ENCODE results near the gene SLC10A3. TPM values are rescaled to one million over a fixed set of nuclear protein-coding genes. Genes with fewer than 3 reads are reported as not detected.

Gene SLC10A3
- total and polyA plus RNA-seq, 2 of the 8 experiments (the other 6 are each of a cell fraction or from before 2014, with no cell fraction given), result 6.8 to 9.5 TPM

DNA sequence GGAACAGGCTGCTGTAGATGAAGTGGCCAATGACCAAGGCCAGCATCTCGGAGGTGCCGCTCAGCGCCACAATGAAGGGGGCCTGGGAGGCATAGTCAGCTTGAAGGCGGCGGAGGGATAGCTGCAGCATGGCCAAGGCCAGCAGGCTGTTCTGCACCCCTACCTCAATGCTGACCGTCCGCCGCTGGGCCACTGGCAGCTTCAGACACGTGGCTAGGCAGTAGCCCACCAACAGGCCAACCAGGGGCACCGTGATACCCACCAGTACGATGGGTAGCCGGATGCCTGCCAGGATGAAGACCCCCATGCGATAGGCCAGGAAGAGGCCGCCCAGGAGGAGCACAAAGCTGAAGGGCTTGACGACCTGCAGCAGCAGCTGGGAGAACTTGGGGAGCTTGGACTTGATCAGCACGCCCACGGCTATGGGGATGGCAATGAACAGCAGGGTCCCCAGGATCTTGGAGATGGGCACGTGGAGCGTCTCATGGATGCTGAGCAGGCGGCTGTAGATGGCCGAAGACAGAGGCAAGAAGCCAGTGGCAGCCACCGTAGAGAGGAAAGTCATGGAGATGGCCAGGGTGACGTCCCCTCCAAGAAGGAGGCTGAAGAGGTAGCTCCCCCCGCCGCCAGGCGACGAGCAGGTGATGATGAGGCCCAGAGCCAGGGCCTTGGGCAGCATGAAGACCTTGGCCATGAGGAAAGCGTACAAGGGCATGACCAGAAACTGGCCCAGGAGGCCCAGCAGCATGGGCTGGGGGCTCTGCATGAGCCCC, 2.7 kb downstream of the SLC10A3 start (continued):
- TF ChIP-seq EGR1 (IDR thresholded peaks at IDR 0.05; ENCODE audit: borderline replicate concordance, low read depth, low read length), result no peak
- no peak for TF ChIP-seq SIX5 (IDR thresholded peaks at IDR 0.05; ENCODE audit: low read depth, low read length)
- no peak for TF ChIP-seq CBX5 (IDR thresholded peaks at IDR 0.05; ENCODE audit: low read depth, low read length)
- no peak for TF ChIP-seq POLR2AphosphoS5 (IDR thresholded peaks at IDR 0.05; ENCODE audit: low read depth, low read length)

All from H1 (cell line).